GM10266 (cell line): ENCODE results near the gene DECR2.

Experiments used
- DNase-seq: peaks from one replicate; pipeline ENCODE4 v3.0.0; 2012; ENCODE audit errors: extremely low spot score
- TF ChIP-seq, protein P1 (sequence below): IDR thresholded peaks from 2 replicates; pipeline ENCODE4 v1.5.1; 2012; ENCODE audit warnings: mild to moderate bottlenecking, low read depth; ENCODE audit not compliant: control insufficient read depth, insufficient read depth; ENCODE audit errors: missing control alignments

Gene DECR2

GRCh38 chr16:373020-373598 is 28.6 kb upstream of the DECR2 start:
- TF ChIP-seq, protein P1, sequence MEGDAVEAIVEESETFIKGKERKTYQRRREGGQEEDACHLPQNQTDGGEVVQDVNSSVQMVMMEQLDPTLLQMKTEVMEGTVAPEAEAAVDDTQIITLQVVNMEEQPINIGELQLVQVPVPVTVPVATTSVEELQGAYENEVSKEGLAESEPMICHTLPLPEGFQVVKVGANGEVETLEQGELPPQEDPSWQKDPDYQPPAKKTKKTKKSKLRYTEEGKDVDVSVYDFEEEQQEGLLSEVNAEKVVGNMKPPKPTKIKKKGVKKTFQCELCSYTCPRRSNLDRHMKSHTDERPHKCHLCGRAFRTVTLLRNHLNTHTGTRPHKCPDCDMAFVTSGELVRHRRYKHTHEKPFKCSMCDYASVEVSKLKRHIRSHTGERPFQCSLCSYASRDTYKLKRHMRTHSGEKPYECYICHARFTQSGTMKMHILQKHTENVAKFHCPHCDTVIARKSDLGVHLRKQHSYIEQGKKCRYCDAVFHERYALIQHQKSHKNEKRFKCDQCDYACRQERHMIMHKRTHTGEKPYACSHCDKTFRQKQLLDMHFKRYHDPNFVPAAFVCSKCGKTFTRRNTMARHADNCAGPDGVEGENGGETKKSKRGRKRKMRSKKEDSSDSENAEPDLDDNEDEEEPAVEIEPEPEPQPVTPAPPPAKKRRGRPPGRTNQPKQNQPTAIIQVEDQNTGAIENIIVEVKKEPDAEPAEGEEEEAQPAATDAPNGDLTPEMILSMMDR: no peak

DNA sequence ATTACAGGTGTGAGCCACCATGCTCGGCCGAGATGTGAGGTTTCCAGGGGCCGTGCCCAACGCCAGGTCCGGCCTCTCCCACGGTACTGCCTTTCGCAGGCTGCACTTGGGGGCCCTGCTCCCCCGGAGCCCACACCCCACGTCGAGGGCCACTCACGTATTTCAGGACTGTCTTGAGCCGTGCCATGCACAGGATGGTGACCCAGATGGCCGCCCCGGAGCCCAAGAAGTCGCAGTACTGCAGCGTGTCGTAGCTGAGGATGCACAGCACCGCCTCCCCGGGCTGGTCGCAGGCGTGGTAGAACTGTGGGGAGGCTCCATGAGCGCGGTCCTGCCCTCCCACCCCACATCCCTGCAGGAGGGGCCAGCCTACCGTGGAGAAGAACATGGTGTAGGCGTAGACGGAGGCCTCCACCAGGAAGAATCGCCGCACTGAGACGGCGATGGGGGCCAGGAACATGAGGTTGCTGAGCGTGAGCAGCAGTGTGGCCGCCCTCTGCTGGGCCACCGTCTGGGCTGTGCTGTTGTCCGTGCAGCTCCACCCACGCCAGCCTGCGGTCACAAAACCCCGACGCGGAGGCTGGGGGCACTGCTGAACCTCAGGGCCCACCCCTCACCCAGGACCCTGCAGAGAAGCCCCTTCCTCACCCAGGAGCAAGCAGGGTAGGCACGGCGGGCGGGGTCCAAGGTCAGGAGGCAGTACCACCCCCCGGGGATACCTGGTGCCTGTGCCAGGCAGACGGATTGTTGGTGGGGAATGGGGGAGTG is 27.7 kb upstream of the DECR2 start:
- no peak for DNase-seq
- TF ChIP-seq, protein P1: no peak

More at GRCh38 chr16:373020-373598, 28.6 kb upstream of the DECR2 start:
- no peak for DNase-seq

DNA sequence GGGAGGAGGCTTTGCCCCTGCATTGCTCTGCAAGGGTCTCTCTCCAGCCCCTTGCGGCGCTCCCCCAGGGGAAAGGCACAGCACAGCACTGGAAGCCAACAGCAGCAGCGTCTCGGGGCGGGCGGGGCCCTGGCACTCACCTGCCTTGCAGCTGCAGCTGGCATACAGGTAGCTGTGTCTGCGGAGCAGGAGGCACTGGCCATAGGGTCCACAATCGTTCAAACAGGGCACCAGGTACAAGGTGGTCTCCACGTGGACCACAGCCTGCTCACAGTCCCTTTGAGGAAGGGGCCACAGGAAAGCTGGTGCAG is 27.1 kb upstream of the DECR2 start:
- TF ChIP-seq, protein P1: no peak
- DNase-seq: no peak

DNA sequence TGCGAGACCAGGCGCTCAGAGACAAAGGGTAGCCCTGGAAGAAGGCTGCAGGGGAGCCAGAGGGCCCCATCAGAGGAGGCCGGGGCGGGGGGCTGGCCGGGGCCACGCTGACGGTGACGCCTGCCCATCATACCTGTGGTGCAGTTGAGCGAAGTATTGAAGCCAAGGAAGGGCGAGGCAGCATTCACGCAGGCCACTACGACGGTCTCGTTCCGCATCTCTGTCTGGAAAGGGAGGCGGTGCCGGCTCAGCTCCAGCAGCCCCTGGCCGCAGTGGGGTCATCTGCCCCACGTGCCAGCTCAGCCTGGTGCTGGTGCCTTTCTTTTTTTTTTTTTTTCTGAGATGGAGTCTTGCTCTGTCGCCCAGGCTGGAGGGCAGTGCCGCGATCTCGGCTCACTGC is 26.5 kb upstream of the DECR2 start:
- TF ChIP-seq, protein P1: no peak
- DNase-seq: no peak

- TF ChIP-seq, protein P1: no peak
- no peak for DNase-seq
Observed at GRCh38 chr16:375927-376816, 25.5 kb upstream of the DECR2 start.

DNA sequence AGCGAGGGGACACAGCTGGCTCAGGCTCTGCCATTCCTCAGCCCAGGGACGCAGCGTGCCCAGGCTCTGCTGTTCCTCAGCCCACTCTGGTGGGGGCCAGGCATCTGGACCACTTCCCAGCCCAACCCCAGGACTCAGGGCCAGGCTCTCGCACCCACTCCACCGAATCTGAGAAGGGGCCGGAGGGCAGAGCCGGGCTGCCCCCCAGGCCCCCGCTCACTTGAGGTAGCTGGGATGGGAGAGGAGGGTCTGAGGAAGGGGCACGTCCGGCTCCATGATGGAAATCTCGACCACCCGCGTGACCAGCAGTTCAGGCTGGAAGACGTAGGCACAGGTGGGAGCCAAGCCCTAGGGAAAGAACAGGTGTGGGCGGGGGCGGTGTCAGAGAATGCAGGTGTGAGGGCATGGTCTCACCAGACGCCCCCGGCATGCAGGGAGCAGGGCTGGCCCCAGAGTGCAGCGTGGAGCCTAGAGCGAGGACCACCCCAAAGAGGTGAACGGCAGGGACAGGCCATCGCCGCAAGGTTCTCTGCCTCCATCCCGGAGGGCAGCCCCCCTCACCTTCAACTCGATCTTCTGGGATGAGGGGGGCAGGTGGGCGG is 24.8 kb upstream of the DECR2 start:
- no peak for DNase-seq
- TF ChIP-seq, protein P1: no peak
